ENCODE measurements around the gene TFPT. TPM values are rescaled to one million over a fixed set of nuclear protein-coding genes. Genes with fewer than 3 reads are reported as not detected.

TFPT gene
- total and polyA plus RNA-seq, 2 donors = 34.3 to 34.9 TPM

GRCh38 chr19:54129617-54129996 lies 14.2 kb upstream of the TFPT start:
- Histone ChIP-seq H3K9me3 (ENCODE audit: control insufficient read depth in 2 of 2, insufficient read depth in 1 of 2, low read length in 1 of 2) (peaks cover 2 to 4% of the 10 kb centered on the region in 2 donors), H3K4me1 (ENCODE audit: control insufficient read depth in 2 of 2, insufficient read depth in 2 of 2, low read length in 2 of 2) (no peaks in the 10 kb centered on the region), H3K4me3 (ENCODE audit: low read length in 2 of 2) (no peak overlapping the region), H3K27me3 (ENCODE audit: control insufficient read depth in 2 of 2, insufficient read depth in 1 of 2, low read length in 1 of 2) (no peaks in the 10 kb centered on the region), H3K27ac (ENCODE audit: low read depth in 1 of 2, low read length in 1 of 2) (no peak overlapping the region), H3K36me3 (ENCODE audit: control insufficient read depth in 2 of 2, insufficient read depth in 2 of 2, low read length in 1 of 2) (peaks cover 44 to 56% of the 10 kb centered on the region in 2 donors)
- 97% methylated on average over 20 of the region's 20 CpGs for WGBS
- DNase-seq (ENCODE audit: low read depth in 6 of 9, low spot score in 9 of 9) = no peak

DNA sequence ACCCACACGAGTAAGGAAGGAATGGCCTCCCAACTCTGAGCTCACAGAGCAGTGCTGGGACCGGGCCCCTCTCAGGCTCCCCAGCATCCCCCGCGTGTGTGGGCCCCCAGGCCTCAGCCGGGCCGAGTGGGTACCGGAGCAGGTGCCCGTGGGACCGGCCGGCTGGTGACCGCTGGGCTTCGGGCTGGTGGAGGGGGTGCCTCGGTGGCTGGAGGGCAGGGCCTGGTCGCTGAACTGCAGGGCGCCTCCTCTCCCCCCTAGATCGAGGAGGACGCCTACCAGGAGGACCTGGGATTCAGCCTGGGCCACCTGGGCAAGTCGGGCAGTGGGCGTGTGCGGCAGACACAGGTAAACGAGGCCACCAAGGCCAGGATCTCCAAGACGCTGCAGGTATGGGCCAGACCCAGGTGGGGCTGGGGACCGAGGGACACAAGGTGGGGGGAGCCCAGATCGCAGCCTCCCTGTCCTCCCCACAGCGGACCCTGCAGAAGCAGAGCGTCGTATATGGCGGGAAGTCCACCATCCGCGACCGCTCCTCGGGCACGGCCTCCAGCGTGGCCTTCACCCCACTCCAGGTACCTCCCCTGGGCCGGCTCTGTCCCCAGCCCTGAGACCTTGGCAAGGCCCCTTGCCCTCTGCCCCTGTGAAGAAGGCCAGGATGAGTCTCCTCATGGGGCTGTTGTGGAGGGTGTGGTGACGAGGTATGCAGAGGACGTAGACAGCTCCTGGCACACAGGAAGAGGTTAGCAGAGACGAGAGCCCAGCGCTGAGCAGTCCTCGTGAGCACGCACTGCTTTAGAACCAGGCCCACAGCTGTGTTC lies 13.5 kb upstream of the TFPT start:
- WGBS = 99% methylated on average over 41 of the region's 41 CpGs
- Histone ChIP-seq H3K4me1 (ENCODE audit: control insufficient read depth in 2 of 2, insufficient read depth in 2 of 2, low read length in 2 of 2) (no peaks in the 10 kb centered on the region), H3K4me3 (ENCODE audit: low read length in 2 of 2) (no peak overlapping the region), H3K27ac (ENCODE audit: low read depth in 1 of 2, low read length in 1 of 2) (no peak overlapping the region), H3K36me3 (ENCODE audit: control insufficient read depth in 2 of 2, insufficient read depth in 2 of 2, low read length in 1 of 2) (peaks cover 49 to 62% of the 10 kb centered on the region in 2 donors), H3K27me3 (ENCODE audit: control insufficient read depth in 2 of 2, insufficient read depth in 1 of 2, low read length in 1 of 2) (no peaks in the 10 kb centered on the region), H3K9me3 (ENCODE audit: control insufficient read depth in 2 of 2, insufficient read depth in 1 of 2, low read length in 1 of 2) (peaks cover 2 to 4% of the 10 kb centered on the region in 2 donors)
- DNase-seq (ENCODE audit: low read depth in 6 of 9, low spot score in 9 of 9) = no peak

DNA sequence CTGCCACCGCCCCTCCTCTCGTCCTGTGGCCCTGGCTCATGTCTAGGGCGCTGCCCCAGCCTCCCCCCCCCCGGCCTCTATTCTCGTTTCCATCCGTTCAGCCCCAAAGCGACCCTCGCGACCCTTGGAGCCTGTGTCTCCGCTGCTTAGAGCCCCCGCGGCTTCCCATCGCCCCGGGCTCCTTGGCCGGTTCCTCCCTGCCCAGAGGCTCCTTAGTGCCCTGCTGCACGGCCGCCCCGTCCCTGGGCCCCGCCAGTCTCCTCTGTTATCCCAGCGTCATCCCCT lies 12.9 kb upstream of the TFPT start:
- Histone ChIP-seq H3K36me3 (ENCODE audit: control insufficient read depth in 2 of 2, insufficient read depth in 2 of 2, low read length in 1 of 2) (peaks cover 55 to 68% of the 10 kb centered on the region in 2 donors), H3K4me3 (ENCODE audit: low read length in 2 of 2) (no peak overlapping the region), H3K27ac (ENCODE audit: low read depth in 1 of 2, low read length in 1 of 2) (no peak overlapping the region), H3K27me3 (ENCODE audit: control insufficient read depth in 2 of 2, insufficient read depth in 1 of 2, low read length in 1 of 2) (no peaks in the 10 kb centered on the region), H3K9me3 (ENCODE audit: control insufficient read depth in 2 of 2, insufficient read depth in 1 of 2, low read length in 1 of 2) (no peaks in the 10 kb centered on the region), H3K4me1 (ENCODE audit: control insufficient read depth in 2 of 2, insufficient read depth in 2 of 2, low read length in 2 of 2) (no peaks in the 10 kb centered on the region)
- 94% methylated on average over 20 of the region's 20 CpGs for WGBS
- DNase-seq (ENCODE audit: low read depth in 6 of 9, low spot score in 9 of 9) = no peak

DNA sequence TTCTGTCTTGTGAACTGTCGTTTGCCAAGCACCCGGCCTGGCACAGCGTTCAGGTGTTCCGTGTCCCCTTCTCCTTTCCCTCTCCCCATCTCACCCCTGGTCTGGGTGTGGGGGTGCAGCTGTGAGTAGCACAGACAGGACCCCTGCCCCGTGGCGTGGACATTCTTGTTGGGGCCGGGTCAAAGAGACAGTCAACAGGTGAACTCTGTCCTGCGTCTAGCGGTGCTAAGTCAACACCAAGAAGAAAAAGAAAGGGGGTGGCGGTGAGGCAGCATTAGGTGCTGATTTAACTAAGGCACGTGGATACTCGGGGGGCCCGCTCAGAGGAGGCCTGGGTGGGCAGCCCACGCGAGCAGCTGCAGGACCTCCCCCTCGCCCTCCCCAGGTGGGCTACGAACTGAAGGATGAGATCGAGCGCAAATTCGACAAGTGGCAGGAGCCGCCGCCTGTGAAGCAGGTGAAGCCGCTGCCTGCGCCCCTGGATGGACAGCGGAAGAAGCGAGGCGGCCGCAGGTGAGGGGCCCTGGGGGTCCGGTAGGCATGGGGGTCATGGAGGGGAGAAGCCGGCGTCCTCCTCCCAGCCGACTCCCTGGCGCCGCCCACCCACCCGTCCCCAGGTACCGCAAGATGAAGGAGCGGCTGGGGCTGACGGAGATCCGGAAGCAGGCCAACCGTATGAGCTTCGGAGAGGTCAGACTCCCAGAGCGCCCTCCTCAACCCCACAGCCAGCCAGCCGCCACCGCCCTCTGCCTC lies 12.4 kb upstream of the TFPT start:
- no peak overlapping the region for H3K4me3 ChIP-seq (ENCODE audit: low read length in 2 of 2)
- WGBS = 95% methylated on average over 44 of the region's 44 CpGs
- no peaks in the 10 kb centered on the region for H3K27me3 ChIP-seq (ENCODE audit: control insufficient read depth in 2 of 2, insufficient read depth in 1 of 2, low read length in 1 of 2)
- H3K9me3 ChIP-seq (ENCODE audit: control insufficient read depth in 2 of 2, insufficient read depth in 1 of 2, low read length in 1 of 2) = no peaks in the 10 kb centered on the region
- no peak for DNase-seq (ENCODE audit: low read depth in 6 of 9, low spot score in 9 of 9)
- H3K4me1 ChIP-seq (ENCODE audit: control insufficient read depth in 2 of 2, insufficient read depth in 2 of 2, low read length in 2 of 2) = no peaks in the 10 kb centered on the region
- H3K27ac ChIP-seq (ENCODE audit: low read depth in 1 of 2, low read length in 1 of 2) = no peak overlapping the region
- H3K36me3 ChIP-seq (ENCODE audit: control insufficient read depth in 2 of 2, insufficient read depth in 2 of 2, low read length in 1 of 2) = peaks cover 57 to 73% of the 10 kb centered on the region in 2 donors

GRCh38 chr19:54125713-54126112 lies 10.3 kb upstream of the TFPT start:
- Histone ChIP-seq H3K9me3 (ENCODE audit: control insufficient read depth in 2 of 2, insufficient read depth in 1 of 2, low read length in 1 of 2) (no peaks in the 10 kb centered on the region), H3K4me3 (ENCODE audit: low read length in 2 of 2) (no peak overlapping the region), H3K27ac (ENCODE audit: low read depth in 1 of 2, low read length in 1 of 2) (no peak overlapping the region), H3K36me3 (ENCODE audit: control insufficient read depth in 2 of 2, insufficient read depth in 2 of 2, low read length in 1 of 2) (peaks cover 59 to 83% of the 10 kb centered on the region in 2 donors), H3K4me1 (ENCODE audit: control insufficient read depth in 2 of 2, insufficient read depth in 2 of 2, low read length in 2 of 2) (no peaks in the 10 kb centered on the region), H3K27me3 (ENCODE audit: control insufficient read depth in 2 of 2, insufficient read depth in 1 of 2, low read length in 1 of 2) (no peaks in the 10 kb centered on the region)
- DNase-seq (ENCODE audit: low read depth in 6 of 9, low spot score in 9 of 9) = no peak
- WGBS = 96% methylated on average over 9 of the region's 9 CpGs

DNA sequence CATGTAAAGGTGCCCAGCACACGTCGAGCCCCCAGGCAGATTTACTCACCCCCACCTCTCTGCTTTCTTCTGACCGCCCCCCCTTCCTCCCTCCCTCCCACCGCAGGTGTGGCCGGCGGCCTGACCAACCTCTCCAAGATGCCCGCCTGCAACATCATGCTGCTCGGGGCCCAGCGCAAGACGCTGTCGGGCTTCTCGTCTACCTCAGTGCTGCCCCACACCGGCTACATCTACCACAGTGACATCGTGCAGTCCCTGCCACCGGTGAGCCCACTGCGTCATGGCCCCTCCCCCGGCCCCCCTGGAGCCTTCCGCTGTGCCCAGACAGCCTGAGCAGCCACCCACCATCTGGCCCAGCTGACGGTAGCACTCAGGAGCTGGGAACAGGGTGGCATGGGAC lies 8.9 kb upstream of the TFPT start:
- no peak overlapping the region for H3K27ac ChIP-seq (ENCODE audit: low read depth in 1 of 2, low read length in 1 of 2)
- peaks cover 62 to 86% of the 10 kb centered on the region in 2 donors for H3K36me3 ChIP-seq (ENCODE audit: control insufficient read depth in 2 of 2, insufficient read depth in 2 of 2, low read length in 1 of 2)
- no peaks in the 10 kb centered on the region for H3K27me3 ChIP-seq (ENCODE audit: control insufficient read depth in 2 of 2, insufficient read depth in 1 of 2, low read length in 1 of 2)
- H3K4me3 ChIP-seq (ENCODE audit: low read length in 2 of 2) = no peak overlapping the region
- no peak for DNase-seq (ENCODE audit: low read depth in 6 of 9, low spot score in 9 of 9)
- 98% methylated on average over 19 of the region's 19 CpGs for WGBS
- H3K9me3 ChIP-seq (ENCODE audit: control insufficient read depth in 2 of 2, insufficient read depth in 1 of 2, low read length in 1 of 2) = no peaks in the 10 kb centered on the region
- H3K4me1 ChIP-seq (ENCODE audit: control insufficient read depth in 2 of 2, insufficient read depth in 2 of 2, low read length in 2 of 2) = no peaks in the 10 kb centered on the region

DNA sequence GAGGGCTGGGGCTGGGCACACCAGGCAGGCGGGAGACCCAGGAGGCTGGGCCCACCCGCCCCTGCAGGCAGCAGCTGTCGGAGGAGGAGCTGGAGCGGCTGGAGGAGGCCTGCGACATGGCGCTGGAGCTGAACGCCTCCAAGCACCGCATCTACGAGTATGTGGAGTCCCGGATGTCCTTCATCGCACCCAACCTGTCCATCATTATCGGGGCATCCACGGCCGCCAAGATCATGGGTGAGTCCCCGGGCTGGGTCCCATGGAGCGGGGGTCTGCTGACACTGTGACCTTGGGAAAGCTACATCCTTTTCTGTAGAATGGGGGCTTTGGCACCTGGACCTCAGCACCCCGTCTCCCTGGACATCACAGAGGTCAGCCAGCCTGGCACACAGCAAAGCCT lies 8.2 kb upstream of the TFPT start:
- Histone ChIP-seq H3K36me3 (ENCODE audit: control insufficient read depth in 2 of 2, insufficient read depth in 2 of 2, low read length in 1 of 2) (peaks cover 59 to 79% of the 10 kb centered on the region in 2 donors), H3K4me1 (ENCODE audit: control insufficient read depth in 2 of 2, insufficient read depth in 2 of 2, low read length in 2 of 2) (no peaks in the 10 kb centered on the region), H3K27me3 (ENCODE audit: control insufficient read depth in 2 of 2, insufficient read depth in 1 of 2, low read length in 1 of 2) (no peaks in the 10 kb centered on the region), H3K27ac (ENCODE audit: low read depth in 1 of 2, low read length in 1 of 2) (no peak overlapping the region), H3K9me3 (ENCODE audit: control insufficient read depth in 2 of 2, insufficient read depth in 1 of 2, low read length in 1 of 2) (no peaks in the 10 kb centered on the region), H3K4me3 (ENCODE audit: low read length in 2 of 2) (no peak overlapping the region)
- no peak for DNase-seq (ENCODE audit: low read depth in 6 of 9, low spot score in 9 of 9)
- WGBS = 98% methylated on average over 17 of the region's 17 CpGs

DNA sequence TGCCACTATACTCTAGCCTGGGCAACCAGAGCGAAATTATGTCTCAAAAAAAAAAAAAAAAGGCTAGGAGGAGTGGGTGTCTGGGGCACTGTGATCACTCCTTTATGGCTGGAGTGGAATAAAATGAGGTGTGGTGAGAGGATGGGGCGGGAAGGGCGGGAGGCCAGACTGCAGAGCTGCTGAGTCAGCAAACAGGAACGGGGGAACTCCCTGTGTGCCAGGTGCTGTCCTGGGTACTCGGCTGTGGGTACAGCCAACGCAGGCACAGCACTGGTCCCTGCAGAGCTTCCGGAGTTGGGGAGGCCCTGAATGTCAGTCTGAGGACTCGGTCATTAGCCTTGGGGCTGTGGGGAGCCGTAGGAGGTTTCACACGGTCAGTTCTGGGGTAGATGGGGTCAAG lies 5.8 kb upstream of the TFPT start:
- Histone ChIP-seq H3K27ac (ENCODE audit: low read depth in 1 of 2, low read length in 1 of 2) (no peak overlapping the region), H3K4me1 (ENCODE audit: control insufficient read depth in 2 of 2, insufficient read depth in 2 of 2, low read length in 2 of 2) (peaks cover 4 to 10% of the 10 kb centered on the region in 2 donors), H3K27me3 (ENCODE audit: control insufficient read depth in 2 of 2, insufficient read depth in 1 of 2, low read length in 1 of 2) (no peaks in the 10 kb centered on the region), H3K36me3 (ENCODE audit: control insufficient read depth in 2 of 2, insufficient read depth in 2 of 2, low read length in 1 of 2) (peaks cover 51 to 66% of the 10 kb centered on the region in 2 donors), H3K4me3 (ENCODE audit: low read length in 2 of 2) (no peak overlapping the region), H3K9me3 (ENCODE audit: control insufficient read depth in 2 of 2, insufficient read depth in 1 of 2, low read length in 1 of 2) (no peaks in the 10 kb centered on the region)
- no peak for DNase-seq (ENCODE audit: low read depth in 6 of 9, low spot score in 9 of 9)
- 98% methylated on average over 10 of the region's 10 CpGs for WGBS

GRCh38 chr19:54114340-54115108 lies 933 bp downstream of the TFPT start:
- Histone ChIP-seq H3K27ac (ENCODE audit: low read depth in 1 of 2, low read length in 1 of 2) (peak overlapping the region; percentile 46 to 83), H3K36me3 (ENCODE audit: control insufficient read depth in 2 of 2, insufficient read depth in 2 of 2, low read length in 1 of 2) (peaks cover 22% of the 10 kb centered on the region in 2 donors), H3K27me3 (ENCODE audit: control insufficient read depth in 2 of 2, insufficient read depth in 1 of 2, low read length in 1 of 2) (no peaks in the 10 kb centered on the region), H3K9me3 (ENCODE audit: control insufficient read depth in 2 of 2, insufficient read depth in 1 of 2, low read length in 1 of 2) (no peaks in the 10 kb centered on the region), H3K4me1 (ENCODE audit: control insufficient read depth in 2 of 2, insufficient read depth in 2 of 2, low read length in 2 of 2) (peaks cover 15 to 21% of the 10 kb centered on the region in 2 donors), H3K4me3 (ENCODE audit: low read length in 2 of 2) (peak overlapping the region; percentile 69 to 75)
- peak in 4 of 9 donors; percentile 46 to 71 (median 52) for DNase-seq (ENCODE audit: low read depth in 6 of 9, low spot score in 9 of 9)
- 4% methylated on average over 28 of the region's 28 CpGs for WGBS

Measured in thymus (tissue), 11 donors.